Naive thymus-derived CD4-positive, alpha-beta T cell (primary cell): ENCODE results near the gene BCL2L14. TPM values are rescaled to one million over a fixed set of nuclear protein-coding genes. Genes with fewer than 3 reads are reported as not detected.

ENCODE experiments used
- ATAC-seq: fragments of 150-1000 bp; cut with Tn5 transposase; 2 replicates; pipeline ENCODE4 v1.10.0; 2021; ENCODE audit warnings: mild to moderate bottlenecking, moderate library complexity
- CTCF ChIA-PET: fragments of 350-600 bp; sonication (Branson Sonifier 250); formaldehyde crosslinking; loops from one replicate; lab custom pipeline; 2021; ENCODE audit warnings: antibody characterized with exemption; lab: Charles Lee
- POLR2A ChIA-PET: fragments of 350-600 bp; sonication (Branson Sonifier 250); formaldehyde crosslinking; loops from one replicate; lab custom pipeline; 2021; ENCODE audit warnings: antibody characterized with exemption, inconsistent platforms; lab: Charles Lee
- DNase-seq, 9 donors: peaks; one replicate each; pipeline versions ENCODE4 v3.0.0 to v3.0.0-alpha.2; 2020 to 2022; ENCODE audit warnings: mixed read lengths in 1 of 9
- H3K27ac ChIP-seq: one replicate; pipeline ENCODE4 v1.7.0; 2013; ENCODE audit warnings: mild to moderate bottlenecking, low read depth, low read length, moderate library complexity
- H3K27me3 ChIP-seq, 2 donors: one replicate each; pipeline ENCODE4 v1.7.0; 2013; ENCODE audit warnings: low read length in 2 of 2, mild to moderate bottlenecking in 2 of 2, moderate library complexity in 2 of 2; ENCODE audit not compliant: control insufficient read depth in 2 of 2, insufficient read depth in 2 of 2
- H3K36me3 ChIP-seq, 3 experiments: 1 replicate in 2 of 3; 2 replicates in 1 of 3; pipeline ENCODE4 v1.7.0; 2013; ENCODE audit warnings: low read length in 3 of 3, mild to moderate bottlenecking in 3 of 3, moderate library complexity in 1 of 3; ENCODE audit not compliant: insufficient read depth in 3 of 3, control insufficient read depth in 2 of 3
- H3K4me1 ChIP-seq, 2 donors: one replicate each; pipeline ENCODE4 v1.7.0; 2013; ENCODE audit warnings: low read length in 2 of 2, mild to moderate bottlenecking in 2 of 2, moderate library complexity in 1 of 2; ENCODE audit not compliant: control insufficient read depth in 2 of 2, insufficient read depth in 2 of 2
- H3K4me3 ChIP-seq: 2 replicates; pipeline ENCODE4 v1.7.0; 2013; ENCODE audit warnings: mild to moderate bottlenecking, low read length
- H3K9me3 ChIP-seq, 3 experiments: 1 replicate in 2 of 3; 2 replicates in 1 of 3; pipeline ENCODE4 v1.7.0; 2013; ENCODE audit warnings: low read length in 3 of 3; ENCODE audit not compliant: control insufficient read depth in 2 of 3
- H3K27ac Mint-ChIP-seq, 9 donors: one replicate each; pipeline ENCODE4 v1.8.0; 2020 to 2022; ENCODE audit warnings: mixed read lengths in 9 of 9, mild to moderate bottlenecking in 8 of 9, moderate library complexity in 5 of 9, inconsistent platforms in 2 of 9
- H3K27me3 Mint-ChIP-seq, 5 donors: one replicate each; pipeline ENCODE4 v1.8.0; 2021 to 2022; ENCODE audit warnings: mixed read lengths in 5 of 5, mild to moderate bottlenecking in 1 of 5
- H3K36me3 Mint-ChIP-seq, 5 donors: one replicate each; pipeline ENCODE4 v1.8.0; 2020 to 2022; ENCODE audit warnings: mixed read lengths in 5 of 5, mild to moderate bottlenecking in 3 of 5, inconsistent platforms in 1 of 5
- H3K4me1 Mint-ChIP-seq, 7 donors: one replicate each; pipeline ENCODE4 v1.8.0; 2020 to 2022; ENCODE audit warnings: mixed read lengths in 7 of 7, mild to moderate bottlenecking in 3 of 7, inconsistent platforms in 1 of 7
- H3K4me3 Mint-ChIP-seq, 10 donors: one replicate each; pipeline ENCODE4 v1.8.0; 2020 to 2022; ENCODE audit warnings: mild to moderate bottlenecking in 10 of 10, mixed read lengths in 10 of 10, moderate library complexity in 6 of 10, inconsistent platforms in 2 of 10
- H3K9me3 Mint-ChIP-seq, 11 donors: one replicate each; pipeline ENCODE4 v1.8.0; 2020 to 2022; ENCODE audit warnings: mixed read lengths in 11 of 11, mild to moderate bottlenecking in 4 of 11, inconsistent platforms in 1 of 11, moderate library complexity in 1 of 11
- intact Hi-C, 2 donors: fragments of 100-400 bp; cut with micrococcal nuclease; formaldehyde crosslinking; loops; one replicate each; pipeline ENCODE4 v1.15.1; 2023
- polyA plus RNA-seq, 2 donors: library from polyadenylated mRNA; unstranded; fragments of 300-500 nt; fragmentation: Illumina TruSeq; gene quantifications; one replicate each; pipeline ENCODE4 v1.2.3, GENCODE V29; 2021
- total RNA-seq, 6 experiments: library from RNA in 5 of 6; stranded (reverse) in 5 of 6; gene quantifications; 1 replicate in 5 of 6; 2 replicates in 1 of 6; pipeline ENCODE4 v1.2.3 and lab custom pipeline; 2021 to 2026

Gene BCL2L14
- total and polyA plus RNA-seq, 7 experiments from 2014 or later: 0.92 to 7.6 (median 1.4) TPM; not detected in 2

GRCh38 chr12:12034344-12034743, 36.4 kb upstream of the BCL2L14 start:
- Mint-ChIP-seq H3K27ac (no peak overlapping the region), H3K27me3 (peaks cover 0 to 4% (median 0%) of the 10 kb centered on the region in 5 donors), H3K36me3 (no peaks in the 10 kb centered on the region), H3K4me1 (peaks cover 14 to 41% (median 17%) of the 10 kb centered on the region in 7 donors), H3K4me3 (no peak overlapping the region), H3K9me3 (peaks cover 0 to 3% (median 0%) of the 10 kb centered on the region in 11 donors)
- no peaks in the 10 kb centered on the region for H3K27me3 ChIP-seq
- no peak overlapping the region for H3K4me3 ChIP-seq
- POLR2A ChIA-PET: interaction anchor here (0.8 to 1.8 kb wide), 3 partner anchors 387 to 454 kb away, joined by 3 to 6 read pairs (median 4); no protein-coding TSS in a partner anchor
- intact Hi-C loops: loop anchor here (5.0 kb wide), 5 partner anchors 132 to 267 kb away; no protein-coding TSS in a partner anchor
- ATAC-seq (no peak), DNase-seq (no peak)
- no peaks in the 10 kb centered on the region for H3K9me3 ChIP-seq
- CTCF ChIA-PET: interaction anchor here (0.6 to 9.0 kb wide), 12 partner anchors 24 to 616 kb away, joined by 3 to 213 read pairs (median 6); no protein-coding TSS in a partner anchor
- H3K36me3 ChIP-seq: no peaks in the 10 kb centered on the region
- H3K27ac ChIP-seq: no peak overlapping the region
- H3K4me1 ChIP-seq: peaks cover 9 to 13% of the 10 kb centered on the region in 2 donors

- peaks cover 0 to 4% (median 1%) of the 10 kb centered on the region in 5 donors for H3K27me3 Mint-ChIP-seq
- POLR2A ChIA-PET: no interaction called here
- intact Hi-C loops: loop anchor here in 1 of 2 donors (5.0 kb wide), 1 partner anchor 292 kb away; no protein-coding TSS in a partner anchor
Observed at GRCh38 chr12:12035229-12035628, 35.5 kb upstream of the BCL2L14 start.

GRCh38 chr12:12036901-12037300, 33.8 kb upstream of the BCL2L14 start:
- Mint-ChIP-seq H3K4me3 (no peak overlapping the region), H3K27ac (no peak overlapping the region)
- no peak for DNase-seq

More at GRCh38 chr12:12035229-12035628, 35.5 kb upstream of the BCL2L14 start:
- DNase-seq: no peak
- H3K36me3 ChIP-seq: no peaks in the 10 kb centered on the region
- H3K4me3 ChIP-seq: no peak overlapping the region
- H3K27ac ChIP-seq: no peak overlapping the region
- H3K27me3 ChIP-seq: no peaks in the 10 kb centered on the region
- no peak overlapping the region for H3K27ac Mint-ChIP-seq
- peaks cover 12 to 35% (median 17%) of the 10 kb centered on the region in 7 donors for H3K4me1 Mint-ChIP-seq
- CTCF ChIA-PET: interaction anchor here (9.0 kb wide), 1 partner anchor 453 kb away, joined by 213 read pairs; no protein-coding TSS in a partner anchor
- peaks cover 9 to 13% of the 10 kb centered on the region in 2 donors for H3K4me1 ChIP-seq
- no peak overlapping the region for H3K4me3 Mint-ChIP-seq
- H3K36me3 Mint-ChIP-seq: no peaks in the 10 kb centered on the region
- no peaks in the 10 kb centered on the region for H3K9me3 ChIP-seq
- H3K9me3 Mint-ChIP-seq: no peaks in the 10 kb centered on the region
- no peak for ATAC-seq

GRCh38 chr12:12039897-12040296, 30.8 kb upstream of the BCL2L14 start:
- H3K4me1 Mint-ChIP-seq: peaks cover 0 to 6% (median 0%) of the 10 kb centered on the region in 7 donors
- H3K36me3 Mint-ChIP-seq: no peaks in the 10 kb centered on the region
- CTCF ChIA-PET: no interaction called here
- Histone ChIP-seq H3K4me3 (no peak overlapping the region), H3K36me3 (no peaks in the 10 kb centered on the region), H3K4me1 (no peaks in the 10 kb centered on the region), H3K27ac (no peak overlapping the region), H3K9me3 (no peaks in the 10 kb centered on the region), H3K27me3 (no peaks in the 10 kb centered on the region)
- ATAC-seq (no peak), DNase-seq (no peak)
- H3K27me3 Mint-ChIP-seq: peaks cover 0 to 16% (median 4%) of the 10 kb centered on the region in 5 donors
- no peak overlapping the region for H3K27ac Mint-ChIP-seq
- POLR2A ChIA-PET: no interaction called here
- no peaks in the 10 kb centered on the region for H3K9me3 Mint-ChIP-seq
- intact Hi-C loops: loop anchor here in 1 of 2 donors (5.0 kb wide), 1 partner anchor 287 kb away; no protein-coding TSS in a partner anchor
- H3K4me3 Mint-ChIP-seq: no peak overlapping the region

More at GRCh38 chr12:12036901-12037300, 33.8 kb upstream of the BCL2L14 start:
- H3K36me3 ChIP-seq: no peaks in the 10 kb centered on the region
- H3K4me1 ChIP-seq: peaks cover 9 to 13% of the 10 kb centered on the region in 2 donors
- H3K4me3 ChIP-seq: no peak overlapping the region
- Mint-ChIP-seq H3K36me3 (no peaks in the 10 kb centered on the region), H3K9me3 (no peaks in the 10 kb centered on the region), H3K4me1 (peaks cover 11 to 25% (median 13%) of the 10 kb centered on the region in 7 donors), H3K27me3 (peaks cover 0 to 4% (median 2%) of the 10 kb centered on the region in 5 donors)
- H3K27me3 ChIP-seq: no peaks in the 10 kb centered on the region
- CTCF ChIA-PET: interaction anchor here (1.0 to 9.0 kb wide), 2 partner anchors 305 to 454 kb away, joined by 3 to 213 read pairs; no protein-coding TSS in a partner anchor
- POLR2A ChIA-PET: interaction anchor here (0.7 kb wide), 1 partner anchor 388 kb away, joined by 3 read pairs; the partner anchor contains the start of gene ETV6
- ATAC-seq: no peak
- H3K9me3 ChIP-seq: no peaks in the 10 kb centered on the region
- intact Hi-C loops: loop anchor here in 1 of 2 donors (5.0 kb wide), 1 partner anchor 290 kb away; no protein-coding TSS in a partner anchor
- H3K27ac ChIP-seq: no peak overlapping the region

GRCh38 chr12:12046401-12046800, 24.3 kb upstream of the BCL2L14 start:
- Histone ChIP-seq H3K27me3 (no peaks in the 10 kb centered on the region), H3K4me1 (no peaks in the 10 kb centered on the region), H3K36me3 (no peaks in the 10 kb centered on the region), H3K4me3 (no peak overlapping the region), H3K27ac (no peak overlapping the region), H3K9me3 (no peaks in the 10 kb centered on the region)
- Mint-ChIP-seq H3K27ac (no peak overlapping the region), H3K4me3 (no peak overlapping the region), H3K9me3 (no peaks in the 10 kb centered on the region), H3K4me1 (no peaks in the 10 kb centered on the region), H3K27me3 (peaks cover 0 to 17% (median 0%) of the 10 kb centered on the region in 5 donors), H3K36me3 (no peaks in the 10 kb centered on the region)
- intact Hi-C loops: no loop called here
- DNase-seq (no peak), ATAC-seq (no peak)
- POLR2A ChIA-PET: no interaction called here
- CTCF ChIA-PET: no interaction called here

DNA sequence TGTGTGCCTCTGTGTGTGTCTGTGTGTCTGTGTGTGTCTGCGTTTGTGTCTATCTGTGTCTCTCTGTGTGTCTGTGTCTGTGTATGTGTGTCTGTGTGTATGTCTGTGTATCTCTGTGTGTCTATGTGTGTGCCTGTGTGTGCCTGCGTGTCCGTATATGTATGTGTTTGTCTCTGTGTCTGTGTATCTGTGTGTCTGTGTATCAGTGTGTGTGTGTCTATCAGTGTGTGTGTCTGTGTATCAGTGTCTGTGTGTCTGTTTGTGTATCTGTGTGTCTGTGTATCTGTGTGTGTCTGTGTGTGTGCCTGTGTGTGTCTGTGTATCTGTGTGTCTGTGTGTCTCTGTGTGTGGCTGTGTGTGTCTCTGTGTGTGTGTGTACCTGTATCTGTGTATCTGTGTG, 23.1 kb upstream of the BCL2L14 start:
- H3K27ac ChIP-seq: no peak overlapping the region
- CTCF ChIA-PET: no interaction called here
- Mint-ChIP-seq H3K27ac (no peak overlapping the region), H3K36me3 (no peaks in the 10 kb centered on the region), H3K4me3 (no peak overlapping the region), H3K4me1 (no peaks in the 10 kb centered on the region), H3K9me3 (no peaks in the 10 kb centered on the region), H3K27me3 (peaks cover 0 to 18% (median 0%) of the 10 kb centered on the region in 5 donors)
- ATAC-seq (no peak), DNase-seq (no peak)
- no peaks in the 10 kb centered on the region for H3K4me1 ChIP-seq
- no peak overlapping the region for H3K4me3 ChIP-seq
- POLR2A ChIA-PET: no interaction called here
- intact Hi-C loops: no loop called here
- H3K36me3 ChIP-seq: no peaks in the 10 kb centered on the region
- H3K27me3 ChIP-seq: no peaks in the 10 kb centered on the region
- no peaks in the 10 kb centered on the region for H3K9me3 ChIP-seq
